ENCODE results near the gene TMEM129.

TMEM129 gene

DNA sequence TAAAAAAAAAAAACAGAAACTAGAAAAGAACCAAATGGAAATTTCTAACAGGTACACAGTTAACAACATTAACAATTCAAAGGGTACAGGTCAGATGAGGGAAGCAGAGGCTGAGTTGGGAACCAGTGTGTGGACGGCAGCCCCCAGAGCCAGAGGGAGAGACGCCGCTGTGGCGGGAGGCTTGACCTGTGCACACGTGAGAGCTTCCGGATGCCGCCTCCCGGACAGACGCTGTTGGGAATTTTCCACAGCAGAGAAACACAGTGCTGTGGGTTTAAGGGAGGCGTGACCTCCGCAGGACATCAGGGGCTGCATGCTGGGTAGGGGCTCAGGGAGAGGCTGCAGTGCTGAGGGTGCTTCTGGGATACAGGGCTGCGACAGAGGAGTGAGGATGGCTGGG, 22.4 kb upstream of the TMEM129 start:
- DNase-seq (ENCODE audit: low spot score) = no peak

GRCh38 chr4:1741208-1741607, 20.1 kb upstream of the TMEM129 start:
- no peak for DNase-seq (ENCODE audit: low spot score)

- DNase-seq (ENCODE audit: low spot score) = no peak
These were observed 19.0 kb upstream of the TMEM129 start for GRCh38 chr4:1740021-1740545.

DNA sequence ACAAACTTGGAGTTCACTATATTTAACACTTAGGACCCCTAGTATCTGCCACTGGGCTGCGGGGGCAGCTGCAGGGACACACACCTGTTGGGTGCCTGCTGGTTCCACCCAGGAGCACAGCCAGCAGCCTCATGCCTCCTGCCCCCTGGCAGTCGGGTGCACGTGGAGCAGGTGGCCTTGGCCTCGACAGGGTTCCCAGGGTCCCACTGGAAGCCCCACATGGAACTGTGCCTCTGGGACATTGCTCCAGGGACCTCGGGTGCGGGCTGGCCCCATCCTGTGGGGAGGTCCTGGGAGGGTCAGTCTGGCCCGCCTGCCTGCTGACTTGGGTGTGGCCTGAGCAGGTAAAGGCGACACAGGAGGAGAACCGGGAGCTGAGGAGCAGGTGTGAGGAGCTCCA, 18.2 kb upstream of the TMEM129 start:
- no peak for DNase-seq (ENCODE audit: low spot score)

- no peak for DNase-seq (ENCODE audit: low spot score)
These were observed 17.3 kb upstream of the TMEM129 start for GRCh38 chr4:1738410-1738809.

- no peak for DNase-seq (ENCODE audit: low spot score)
These were observed 16.5 kb upstream of the TMEM129 start for GRCh38 chr4:1737666-1738065.

DNA sequence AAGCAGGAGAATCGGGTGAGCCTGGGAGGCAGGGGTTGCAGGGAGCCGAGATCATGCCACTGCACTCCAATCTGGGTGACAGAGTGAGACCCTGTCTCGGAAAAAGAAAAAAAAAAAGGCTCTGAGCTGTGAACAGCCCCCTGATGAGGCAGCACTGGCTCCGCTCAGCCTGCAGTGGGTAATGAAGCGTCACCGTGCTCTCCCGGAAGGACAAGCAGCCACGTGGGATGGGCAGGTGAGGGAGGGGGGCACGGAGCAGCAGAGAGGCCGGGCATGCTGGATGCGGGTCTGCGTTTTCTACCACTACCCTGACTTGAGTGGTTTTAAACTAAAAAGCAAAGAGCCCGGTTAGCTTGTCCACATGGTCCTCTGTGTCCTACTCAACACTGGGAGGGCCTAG, 15.7 kb upstream of the TMEM129 start:
- no peak for DNase-seq (ENCODE audit: low spot score)

DNA sequence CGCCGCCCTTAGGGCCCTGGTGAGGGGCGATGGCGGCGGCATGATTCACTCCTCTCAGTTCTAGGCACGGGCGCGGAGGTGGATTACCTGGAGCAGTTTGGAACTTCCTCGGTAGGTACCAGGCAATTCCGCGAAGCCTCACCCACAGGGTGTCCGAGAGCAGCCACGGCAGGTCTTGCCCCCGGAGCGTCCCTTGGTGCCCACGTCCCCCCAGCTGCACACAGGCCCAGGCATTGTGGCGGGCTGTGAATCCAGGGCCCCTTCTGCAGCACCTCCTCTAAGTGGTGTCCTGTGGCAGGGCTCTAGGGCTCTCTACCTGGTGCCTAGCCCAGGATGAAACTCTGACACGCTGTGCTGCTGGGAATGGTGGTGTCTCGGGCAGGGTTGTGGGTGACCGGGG, 14.1 kb upstream of the TMEM129 start:
- DNase-seq (ENCODE audit: low spot score) = no peak

DNA sequence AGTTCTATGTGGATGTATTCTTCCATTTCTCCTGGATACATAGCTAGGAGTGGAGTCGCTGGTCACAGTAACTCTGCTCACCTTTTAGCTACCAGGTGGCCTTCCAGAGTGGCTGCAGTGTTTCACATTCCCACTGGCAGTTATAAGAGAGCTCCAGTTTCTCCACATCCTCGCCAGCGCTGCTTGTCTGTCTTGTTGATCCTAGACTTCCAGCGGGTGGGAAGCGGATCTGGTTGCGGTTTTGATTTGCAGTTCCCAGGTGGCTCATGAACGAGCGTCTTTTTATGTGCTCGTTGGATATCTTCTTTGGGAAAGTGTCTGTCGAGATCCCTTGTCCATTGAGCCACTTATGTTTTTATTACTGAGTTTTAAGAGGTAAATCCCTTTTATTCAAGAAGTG, 11.8 kb upstream of the TMEM129 start:
- no peak for DNase-seq (ENCODE audit: low spot score)

GRCh38 chr4:1731180-1731579, 10.1 kb upstream of the TMEM129 start:
- DNase-seq (ENCODE audit: low spot score) = no peak

GRCh38 chr4:1730532-1731135, 9.5 kb upstream of the TMEM129 start:
- DNase-seq (ENCODE audit: low spot score) = no peak

- DNase-seq (ENCODE audit: low spot score) = no peak
These were observed 7.2 kb upstream of the TMEM129 start for GRCh38 chr4:1728061-1728980.

DNA sequence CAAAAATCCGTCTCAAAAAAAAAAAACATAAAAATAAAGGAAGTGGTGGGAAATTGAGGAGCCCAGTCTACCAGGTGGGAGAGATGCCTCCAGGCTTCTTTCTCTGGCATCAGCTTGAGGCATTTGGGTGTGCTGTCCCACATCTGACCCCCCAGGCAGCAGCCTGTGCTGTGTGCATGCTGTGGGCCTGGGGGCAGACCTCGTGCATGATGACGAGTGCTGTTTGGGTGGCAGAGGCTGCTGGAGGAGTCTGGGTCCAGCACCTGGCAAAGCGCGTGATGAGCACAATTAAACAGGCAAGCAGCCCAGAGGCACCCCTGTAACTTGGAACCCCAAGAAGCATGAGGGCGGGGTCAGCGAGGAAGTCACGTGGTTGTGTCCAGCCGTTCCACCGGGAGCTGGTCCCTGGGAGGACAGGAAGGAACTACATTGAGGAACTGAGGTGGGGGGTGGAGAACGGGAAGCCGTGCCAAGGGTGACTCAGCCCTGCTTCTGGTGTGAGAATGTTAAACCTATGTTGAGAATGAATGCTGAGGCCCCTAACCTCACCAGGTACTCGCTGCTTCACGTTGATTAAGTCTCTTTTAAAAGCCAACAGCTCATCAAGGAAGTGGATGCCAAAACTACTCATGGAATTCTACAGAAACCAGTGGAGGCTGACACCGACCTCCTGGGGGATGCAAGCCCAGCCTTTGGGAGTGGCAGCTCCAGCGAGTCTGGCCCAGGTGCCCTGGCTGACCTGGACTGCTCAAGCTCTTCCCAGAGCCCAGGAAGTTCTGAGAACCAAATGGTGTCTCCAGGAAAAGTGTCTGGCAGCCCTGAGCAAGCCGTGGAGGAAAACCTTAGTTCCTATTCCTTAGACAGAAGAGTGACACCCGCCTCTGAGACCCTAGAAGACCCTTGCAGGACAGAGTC, 6.3 kb upstream of the TMEM129 start:
- peak; percentile 91 for DNase-seq (ENCODE audit: low spot score)

DNA sequence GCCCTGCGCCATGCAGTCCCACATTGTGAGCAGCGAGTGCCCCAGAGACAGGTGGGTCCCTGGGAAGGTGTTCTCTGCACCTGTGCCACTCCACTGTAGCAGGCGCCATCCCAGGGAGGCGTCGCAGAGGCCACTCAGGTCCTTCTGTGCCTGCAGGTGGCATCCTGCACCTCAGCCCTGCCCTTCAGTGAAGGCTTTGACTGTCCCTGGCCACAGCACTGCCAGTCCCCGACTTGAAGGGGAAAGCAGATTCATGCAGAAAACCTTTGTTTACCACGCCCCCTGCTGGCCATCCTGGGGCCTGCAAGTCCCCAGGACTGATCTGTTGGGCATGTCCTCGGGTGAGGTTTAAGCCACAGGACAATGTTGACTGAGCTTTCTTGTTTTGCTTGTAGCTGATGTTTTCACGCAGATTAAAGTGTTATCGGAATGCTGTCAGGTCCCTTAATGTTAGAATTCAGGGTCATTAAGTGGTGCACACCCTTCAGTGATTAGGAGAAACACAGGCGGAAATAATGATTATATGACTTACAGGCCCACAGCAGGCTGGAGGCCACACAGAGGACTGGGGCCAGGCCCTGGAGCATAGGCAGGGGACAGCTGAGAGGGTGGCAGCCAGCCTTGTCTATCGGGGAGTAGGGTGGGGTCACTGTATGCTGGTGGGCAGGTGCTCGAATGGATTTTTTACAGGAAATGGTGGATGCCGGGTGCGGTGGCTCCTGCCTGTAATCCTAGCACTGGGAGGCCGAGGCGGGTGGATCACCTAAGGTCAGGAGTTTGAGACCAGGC, 5.2 kb upstream of the TMEM129 start:
- peak; percentile 88 for DNase-seq (ENCODE audit: low spot score)

- DNase-seq (ENCODE audit: low spot score) = no peak
These were observed 4.4 kb upstream of the TMEM129 start for GRCh38 chr4:1725521-1725920.

DNA sequence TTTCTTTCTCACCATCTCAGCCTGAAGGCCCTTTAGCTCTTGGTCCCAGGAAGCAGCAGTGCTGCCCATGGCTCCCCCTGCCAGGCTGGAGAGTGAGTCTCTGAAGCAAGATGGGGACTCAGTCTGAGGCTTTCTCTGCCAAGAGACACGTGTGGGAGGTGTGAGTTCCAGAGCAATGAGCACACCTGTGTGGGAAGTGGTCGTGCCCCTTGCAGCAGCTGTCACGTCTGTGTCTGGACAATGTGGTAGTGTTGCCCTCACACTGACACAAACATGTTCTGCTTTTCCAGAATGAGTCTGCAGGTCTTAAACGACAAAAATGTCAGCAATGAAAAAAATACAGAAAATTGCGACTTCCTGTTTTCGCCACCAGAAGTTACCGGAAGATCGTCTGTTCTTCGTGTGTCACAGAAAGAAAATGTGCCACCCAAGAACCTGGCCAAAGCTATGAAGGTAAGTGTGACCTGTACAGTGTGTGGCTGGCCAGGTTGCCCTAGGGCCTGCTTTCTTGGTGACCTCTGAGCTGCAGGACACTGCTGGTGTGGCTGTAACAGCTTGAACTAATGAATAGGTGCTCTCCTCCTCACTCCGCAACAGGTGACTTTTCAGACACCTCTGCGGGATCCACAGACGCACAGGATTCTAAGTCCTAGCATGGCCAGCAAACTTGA, 2.1 kb upstream of the TMEM129 start:
- DNase-seq (ENCODE audit: low spot score) = no peak

- DNase-seq (ENCODE audit: low spot score) = no peak
These were observed 1.5 kb upstream of the TMEM129 start for GRCh38 chr4:1722551-1723118.

GRCh38 chr4:1721666-1722550, 785 bp upstream of the TMEM129 start:
- DNase-seq (ENCODE audit: low spot score) = no peak

DNA sequence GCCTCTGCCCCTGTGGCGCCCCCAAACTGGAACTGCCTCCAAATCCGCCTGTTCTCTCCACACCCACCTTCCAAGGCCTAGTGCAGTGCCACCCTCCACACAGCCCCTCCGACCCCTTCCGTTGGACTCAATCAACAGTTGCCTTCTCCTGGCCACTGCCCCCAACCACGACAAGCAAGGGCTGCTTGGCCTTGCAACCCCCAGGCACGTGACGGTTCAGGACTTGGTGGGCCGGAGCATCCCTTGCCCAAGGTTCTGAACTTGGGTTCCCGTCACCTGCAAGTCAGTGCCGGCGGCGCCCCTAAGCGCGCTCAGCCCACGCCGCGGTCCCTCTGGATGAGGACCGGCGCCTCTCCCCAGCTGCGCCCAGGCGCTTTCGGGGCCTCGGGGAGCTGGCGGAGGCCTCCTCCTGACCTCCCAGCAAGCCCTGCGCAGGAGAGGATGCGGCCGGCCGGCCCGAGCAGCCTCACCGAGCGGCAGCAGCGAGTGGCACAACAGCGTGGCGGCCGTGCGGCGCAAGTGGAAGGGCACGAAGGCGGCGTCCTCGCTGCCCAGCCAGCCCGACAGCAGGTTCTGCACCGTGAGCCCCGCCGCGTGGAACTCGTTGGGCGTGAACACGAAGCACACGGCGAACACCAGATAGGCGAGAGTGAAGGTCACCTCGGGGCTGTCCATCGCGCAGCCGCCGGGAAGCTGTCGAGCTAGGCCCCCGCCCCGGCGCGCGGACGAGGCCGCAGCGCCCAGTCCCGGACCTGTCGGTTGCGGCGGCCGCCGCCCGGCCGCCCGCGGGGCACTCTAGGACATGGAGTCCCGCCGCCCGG, 750 bp downstream of the TMEM129 start:
- no peak for DNase-seq (ENCODE audit: low spot score)

Data from kidney capillary endothelial cell (primary cell).